ENCODE data around the gene ELOF1. TPM values are rescaled to one million over a fixed set of nuclear protein-coding genes. Genes with fewer than 3 reads are reported as not detected.
A peak's percentile ranks its signal among the peaks of the same experiment; 100 is the strongest.

ELOF1 gene
- total and polyA plus RNA-seq, 7 experiments from 2014 or later = 34.0 to 95.5 (median 48.4) TPM

- intact Hi-C loops (cut with micrococcal nuclease) = loop anchor here in 1 of 2 donors (5.0 to 10.0 kb wide), 3 partner anchors 855 to 1715 kb away; partner anchors contain the start of genes CALR, FARSA and ILF3
- Mint-ChIP-seq H3K4me1 (peaks cover 6 to 19% (median 15%) of the 10 kb centered on the region in 7 donors), H3K4me3 (peak overlapping the region in 5 of 10 donors; percentile 21 to 71 (median 53)), H3K27me3 (peaks cover 0 to 3% (median 0%) of the 10 kb centered on the region in 5 donors), H3K36me3 (peaks cover 3 to 11% (median 5%) of the 10 kb centered on the region in 5 donors), H3K9me3 (peaks cover 0 to 4% (median 0%) of the 10 kb centered on the region in 11 donors), H3K27ac (peak overlapping the region in 2 of 9 donors; percentile 29 to 88)
- ChIA-PET POLR2A (interaction anchor here (0.6 kb wide), 1 partner anchor 505 kb away, joined by 6 read pairs; no protein-coding TSS in a partner anchor), CTCF (no interaction called here)
- Histone ChIP-seq H3K4me1 (ENCODE audit: control insufficient read depth in 2 of 2, insufficient read depth in 2 of 2, low read length in 2 of 2) (peaks cover 8 to 12% of the 10 kb centered on the region in 2 donors), H3K27ac (ENCODE audit: low read depth, low read length) (no peak overlapping the region), H3K36me3 (ENCODE audit: control insufficient read depth in 2 of 3, insufficient read depth in 3 of 3, low read length in 3 of 3) (peaks cover 0 to 23% (median 0%) of the 10 kb centered on the region in 3 experiments), H3K27me3 (ENCODE audit: control insufficient read depth in 2 of 2, insufficient read depth in 2 of 2, low read length in 2 of 2) (no peaks in the 10 kb centered on the region), H3K9me3 (ENCODE audit: control insufficient read depth in 2 of 3, low read length in 3 of 3) (no peaks in the 10 kb centered on the region), H3K4me3 (ENCODE audit: low read length) (no peak overlapping the region)
- no peak for DNase-seq
- ATAC-seq = no peak
Observed at GRCh38 chr19:11507370-11508078, 51.5 kb downstream of the ELOF1 start.

GRCh38 chr19:11506967-11507366, 52.1 kb downstream of the ELOF1 start:
- Mint-ChIP-seq H3K4me3 (peak overlapping the region; percentile 34 to 92 (median 88)), H3K27me3 (peaks cover 0 to 3% (median 0%) of the 10 kb centered on the region in 5 donors), H3K9me3 (peaks cover 0 to 4% (median 0%) of the 10 kb centered on the region in 11 donors), H3K4me1 (peaks cover 6 to 19% (median 15%) of the 10 kb centered on the region in 7 donors), H3K36me3 (peaks cover 3 to 11% (median 4%) of the 10 kb centered on the region in 5 donors), H3K27ac (peak overlapping the region in 4 of 9 donors; percentile 43 to 94 (median 76))
- ATAC-seq = no peak
- intact Hi-C loops (cut with micrococcal nuclease) = loop anchor here in 1 of 2 donors (5.0 to 10.0 kb wide), 3 partner anchors 855 to 1715 kb away; partner anchors contain the start of genes CALR, FARSA and ILF3
- ChIA-PET CTCF (interaction anchor here (0.6 kb wide), 1 partner anchor 122 kb away, joined by 3 read pairs; no protein-coding TSS in a partner anchor), POLR2A (interaction anchor here (0.6 kb wide), 1 partner anchor 504 kb away, joined by 6 read pairs; no protein-coding TSS in a partner anchor)
- no peak overlapping the region for H3K4me3 ChIP-seq (ENCODE audit: low read length)
- H3K9me3 ChIP-seq (ENCODE audit: control insufficient read depth in 2 of 3, low read length in 3 of 3) = no peaks in the 10 kb centered on the region
- H3K4me1 ChIP-seq (ENCODE audit: control insufficient read depth in 2 of 2, insufficient read depth in 2 of 2, low read length in 2 of 2) = peaks cover 8 to 12% of the 10 kb centered on the region in 2 donors
- peaks cover 0 to 17% (median 0%) of the 10 kb centered on the region in 3 experiments for H3K36me3 ChIP-seq (ENCODE audit: control insufficient read depth in 2 of 3, insufficient read depth in 3 of 3, low read length in 3 of 3)
- H3K27me3 ChIP-seq (ENCODE audit: control insufficient read depth in 2 of 2, insufficient read depth in 2 of 2, low read length in 2 of 2) = no peaks in the 10 kb centered on the region
- H3K27ac ChIP-seq (ENCODE audit: low read depth, low read length) = no peak overlapping the region
- DNase-seq = no peak

- no peaks in the 10 kb centered on the region for H3K27me3 ChIP-seq (ENCODE audit: control insufficient read depth in 2 of 2, insufficient read depth in 2 of 2, low read length in 2 of 2)
- H3K36me3 ChIP-seq (ENCODE audit: control insufficient read depth in 2 of 3, insufficient read depth in 3 of 3, low read length in 3 of 3) = peaks cover 0 to 15% (median 0%) of the 10 kb centered on the region in 3 experiments
- Mint-ChIP-seq H3K4me3 (peak overlapping the region; percentile 88 to 97 (median 90)), H3K4me1 (peaks cover 10 to 19% (median 15%) of the 10 kb centered on the region in 7 donors), H3K9me3 (peaks cover 0 to 4% (median 0%) of the 10 kb centered on the region in 11 donors), H3K36me3 (peaks cover under 1 to 7% (median 5%) of the 10 kb centered on the region in 5 donors), H3K27me3 (peaks cover 0 to 3% (median 0%) of the 10 kb centered on the region in 5 donors), H3K27ac (peak overlapping the region; percentile 88 to 96 (median 94))
- ChIA-PET POLR2A (no interaction called here), CTCF (no interaction called here)
- no peaks in the 10 kb centered on the region for H3K9me3 ChIP-seq (ENCODE audit: control insufficient read depth in 2 of 3, low read length in 3 of 3)
- DNase-seq (no peak), ATAC-seq (peak; percentile 5)
- peak overlapping the region; percentile 69 for H3K4me3 ChIP-seq (ENCODE audit: low read length)
- H3K4me1 ChIP-seq (ENCODE audit: control insufficient read depth in 2 of 2, insufficient read depth in 2 of 2, low read length in 2 of 2) = peaks cover 8 to 12% of the 10 kb centered on the region in 2 donors
- peak overlapping the region; percentile 98 for H3K27ac ChIP-seq (ENCODE audit: low read depth, low read length)
- intact Hi-C loops (cut with micrococcal nuclease) = loop anchor here in 1 of 2 donors (5.0 to 10.0 kb wide), 3 partner anchors 854 to 1714 kb away; partner anchors contain the start of genes CALR, FARSA and ILF3
Observed at GRCh38 chr19:11506101-11506555, 52.9 kb downstream of the ELOF1 start.

GRCh38 chr19:11505504-11506100, 53.4 kb downstream of the ELOF1 start, which contains the start of gene ZNF653:
Gene ZNF653 (minus strand): TSS chr19:11505839. CDS start chr19:11505786, 53 bp downstream.
- ChIA-PET CTCF (no interaction called here), POLR2A (interaction anchor here (0.6 kb wide), 1 partner anchor 23 kb away, joined by 3 read pairs; the partner anchor contains the start of gene ECSIT)

GRCh38 chr19:11505032-11505503, 54.0 kb downstream of the ELOF1 start:
- Mint-ChIP-seq H3K9me3 (peaks cover 0 to 4% (median 0%) of the 10 kb centered on the region in 11 donors), H3K27ac (peak overlapping the region; percentile 83 to 94 (median 87)), H3K27me3 (peaks cover 0 to 3% (median 0%) of the 10 kb centered on the region in 5 donors), H3K4me1 (peaks cover 11 to 19% (median 15%) of the 10 kb centered on the region in 7 donors), H3K36me3 (peaks cover 0 to 7% (median 4%) of the 10 kb centered on the region in 5 donors), H3K4me3 (peak overlapping the region; percentile 83 to 97 (median 88))
- no peaks in the 10 kb centered on the region for H3K27me3 ChIP-seq (ENCODE audit: control insufficient read depth in 2 of 2, insufficient read depth in 2 of 2, low read length in 2 of 2)
- peaks cover 0 to 6% (median 0%) of the 10 kb centered on the region in 3 experiments for H3K36me3 ChIP-seq (ENCODE audit: control insufficient read depth in 2 of 3, insufficient read depth in 3 of 3, low read length in 3 of 3)
- intact Hi-C loops (cut with micrococcal nuclease) = loop anchor here (1.0 to 10.0 kb wide), 19 partner anchors 23 to 1713 kb away; partner anchors contain the start of genes ECSIT (in 2 of the 2), ELOF1 (in 2 of the 2), ZNF627 (in 2 of the 2) and CALR (in 1 of the 2)
- peak; percentile 96 for ATAC-seq
- H3K9me3 ChIP-seq (ENCODE audit: control insufficient read depth in 2 of 3, low read length in 3 of 3) = no peaks in the 10 kb centered on the region
- CTCF ChIA-PET = no interaction called here
- peak overlapping the region; percentile 69 for H3K4me3 ChIP-seq (ENCODE audit: low read length)
- H3K4me1 ChIP-seq (ENCODE audit: control insufficient read depth in 2 of 2, insufficient read depth in 2 of 2, low read length in 2 of 2) = peaks cover 8 to 12% of the 10 kb centered on the region in 2 donors
- peak overlapping the region; percentile 98 for H3K27ac ChIP-seq (ENCODE audit: low read depth, low read length)
- DNase-seq = peak; percentile 92 to 97 (median 94)
- POLR2A ChIA-PET = interaction anchor here (0.6 kb wide), 1 partner anchor 24 kb away, joined by 3 read pairs; the partner anchor contains the start of gene ECSIT

More at GRCh38 chr19:11505504-11506100, 53.4 kb downstream of the ELOF1 start, which contains the start of gene ZNF653:
- Mint-ChIP-seq H3K9me3 (peaks cover 0 to 4% (median 0%) of the 10 kb centered on the region in 11 donors), H3K27me3 (peaks cover 0 to 3% (median 0%) of the 10 kb centered on the region in 5 donors), H3K4me1 (peaks cover 10 to 19% (median 15%) of the 10 kb centered on the region in 7 donors), H3K27ac (peak within 1 kb of the TSS; percentile 88 to 96 (median 94)), H3K36me3 (peaks cover 0 to 7% (median 4%) of the 10 kb centered on the region in 5 donors), H3K4me3 (peak within 1 kb of the TSS; percentile 88 to 97 (median 90))
- H3K4me3 ChIP-seq (ENCODE audit: low read length) = peak within 1 kb of the TSS; percentile 69
- peak; percentile 88 to 97 (median 94) for DNase-seq
- peaks cover 8 to 12% of the 10 kb centered on the region in 2 donors for H3K4me1 ChIP-seq (ENCODE audit: control insufficient read depth in 2 of 2, insufficient read depth in 2 of 2, low read length in 2 of 2)
- ATAC-seq = peak; percentile 77
- no peaks in the 10 kb centered on the region for H3K9me3 ChIP-seq (ENCODE audit: control insufficient read depth in 2 of 3, low read length in 3 of 3)
- intact Hi-C loops (cut with micrococcal nuclease) = loop anchor here (1.0 to 10.0 kb wide), 19 partner anchors 23 to 1713 kb away; partner anchors contain the start of genes ECSIT (in 2 of the 2), ELOF1 (in 2 of the 2), ZNF627 (in 2 of the 2) and CALR (in 1 of the 2)
- peaks cover 0 to 10% (median 0%) of the 10 kb centered on the region in 3 experiments for H3K36me3 ChIP-seq (ENCODE audit: control insufficient read depth in 2 of 3, insufficient read depth in 3 of 3, low read length in 3 of 3)
- H3K27me3 ChIP-seq (ENCODE audit: control insufficient read depth in 2 of 2, insufficient read depth in 2 of 2, low read length in 2 of 2) = no peaks in the 10 kb centered on the region
- peak within 1 kb of the TSS; percentile 98 for H3K27ac ChIP-seq (ENCODE audit: low read depth, low read length)
